Stimulated activated CD4-positive, alpha-beta T cell treated with anti-CD3 and anti-CD28 coated beads, Interleukin-4, amount 100 ng/mL, for 4 hours (primary cell): Measurements from ENCODE around the gene UIMC1.
"Not testable (repeated sequence)": the region's sequence is repeated elsewhere in the genome, so short reads cannot be mapped to it uniquely, and the experiment has no call there.

Experiments
- DNase-seq, 2 experiments: peaks; one replicate each; pipeline ENCODE4 v3.0.0-alpha.2; 2020

UIMC1 gene

GRCh38 chr5:177005619-177006264, 837 bp downstream of the UIMC1 start:
- peak; percentile 65 for DNase-seq

DNA sequence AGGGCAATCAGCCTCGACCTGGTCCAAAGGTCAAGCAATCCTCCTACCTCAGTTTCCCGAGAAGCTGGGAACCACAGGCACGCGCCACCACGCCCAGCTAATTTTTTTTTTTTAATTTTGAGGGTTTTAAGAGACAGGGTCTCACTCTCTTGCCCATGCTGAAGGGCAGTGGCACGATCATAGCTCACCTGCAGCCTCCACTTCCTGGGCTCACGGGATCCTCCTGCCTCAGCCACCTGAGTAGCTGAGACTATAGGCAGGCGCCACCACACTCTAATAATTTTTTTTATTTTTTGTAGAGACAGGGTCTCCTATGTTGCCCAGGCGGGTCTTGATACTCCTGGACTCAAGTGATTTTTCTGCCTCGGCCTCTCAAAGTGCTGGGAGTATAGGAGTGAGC, 1.6 kb downstream of the UIMC1 start:
- no peak for DNase-seq

DNA sequence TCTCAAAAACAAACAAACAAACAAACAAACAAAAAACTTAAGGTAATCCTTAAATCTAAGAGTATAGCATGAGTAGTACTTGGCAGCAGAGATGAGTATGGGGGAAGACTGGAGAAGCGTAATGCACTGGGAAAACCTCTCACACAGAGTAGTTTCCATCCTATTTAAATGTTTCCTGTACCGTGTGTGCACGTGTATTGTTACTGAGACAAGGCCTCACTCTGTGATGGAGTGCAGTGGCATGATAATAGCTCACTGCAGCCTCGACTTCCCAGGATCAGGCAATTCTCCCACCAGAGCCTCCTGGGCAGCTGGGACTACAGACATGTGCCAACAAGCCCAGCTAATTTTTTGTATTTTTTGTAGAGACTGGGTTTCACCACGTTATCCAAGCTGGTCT, 2.9 kb downstream of the UIMC1 start:
- DNase-seq, result no peak

- DNase-seq, result not testable (repeated sequence)
These were observed 7.1 kb downstream of the UIMC1 start for GRCh38 chr5:176999526-176999925.

DNA sequence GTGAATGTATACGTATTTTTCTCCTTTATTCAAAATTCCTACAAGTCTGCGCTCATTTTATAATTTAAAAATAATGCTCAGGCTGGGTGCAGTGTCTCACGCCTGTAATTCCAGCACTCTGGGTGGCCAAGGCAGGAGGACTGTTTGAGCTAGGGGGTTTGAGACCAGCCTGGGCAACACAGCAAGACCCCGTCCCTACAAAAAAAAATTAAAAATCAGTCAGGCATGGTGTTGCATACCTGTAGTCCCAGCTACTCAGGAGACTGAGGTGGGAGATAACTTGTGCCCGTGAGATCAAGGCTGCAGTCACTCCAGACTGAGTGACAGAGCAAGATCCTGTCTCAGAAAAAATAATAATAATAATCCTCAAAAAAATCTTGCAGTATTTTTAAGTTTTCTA, 7.8 kb downstream of the UIMC1 start:
- DNase-seq, result no peak

DNA sequence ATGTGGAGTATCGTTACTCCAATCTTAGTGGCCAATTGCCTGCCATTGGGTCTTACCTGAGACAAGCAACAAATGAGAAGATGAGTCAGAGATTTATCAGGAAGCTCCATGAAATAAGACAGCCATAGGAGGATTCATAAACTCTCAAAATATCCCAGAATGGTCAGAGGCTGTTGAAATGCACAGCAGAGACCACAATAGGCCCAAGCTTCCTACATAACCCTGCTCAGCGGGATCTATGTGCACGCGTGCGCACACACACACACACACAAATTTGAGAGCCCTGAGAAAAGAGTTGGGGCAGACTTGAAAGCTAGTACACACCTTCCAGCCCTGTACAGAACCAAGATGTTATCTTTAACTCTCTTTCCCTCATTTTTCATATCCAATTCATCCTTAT, 9.8 kb downstream of the UIMC1 start:
- no peak for DNase-seq

GRCh38 chr5:176995896-176996767, 10.4 kb downstream of the UIMC1 start:
- no peak for DNase-seq

- no peak for DNase-seq
These were observed 11.5 kb downstream of the UIMC1 start for GRCh38 chr5:176995122-176995490.

DNA sequence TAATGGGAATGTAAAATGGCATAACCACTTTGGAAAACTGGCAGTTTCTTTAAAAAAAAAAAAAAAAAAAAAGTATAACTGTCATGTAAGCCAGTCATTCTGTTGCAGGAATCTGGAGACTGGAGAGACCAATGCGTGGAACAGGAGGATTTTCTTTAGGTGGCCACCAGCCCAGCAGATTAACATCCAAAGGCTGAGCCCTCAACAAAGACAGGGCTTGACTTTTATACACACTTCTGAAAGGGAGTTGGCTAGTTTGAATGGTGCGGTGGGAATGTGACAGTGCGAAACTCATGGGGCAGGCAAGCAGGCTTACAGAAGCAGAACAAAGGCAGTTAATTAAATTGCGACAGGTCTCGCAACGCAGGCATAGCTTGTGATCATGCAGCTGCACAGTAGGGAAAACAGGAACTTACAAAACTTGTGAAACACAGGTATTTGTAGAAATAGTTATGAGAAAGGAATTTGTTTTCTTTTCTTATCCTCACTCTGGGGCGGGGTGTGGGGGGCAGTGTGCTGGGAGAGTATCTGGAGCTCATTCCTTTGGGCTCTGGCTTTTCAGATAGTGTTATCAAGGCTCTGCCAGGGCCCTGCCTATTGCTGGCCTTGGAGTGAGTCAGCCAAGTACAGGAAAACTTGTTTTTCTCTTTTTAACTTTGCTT, 12.0 kb downstream of the UIMC1 start:
- DNase-seq, result no peak

DNA sequence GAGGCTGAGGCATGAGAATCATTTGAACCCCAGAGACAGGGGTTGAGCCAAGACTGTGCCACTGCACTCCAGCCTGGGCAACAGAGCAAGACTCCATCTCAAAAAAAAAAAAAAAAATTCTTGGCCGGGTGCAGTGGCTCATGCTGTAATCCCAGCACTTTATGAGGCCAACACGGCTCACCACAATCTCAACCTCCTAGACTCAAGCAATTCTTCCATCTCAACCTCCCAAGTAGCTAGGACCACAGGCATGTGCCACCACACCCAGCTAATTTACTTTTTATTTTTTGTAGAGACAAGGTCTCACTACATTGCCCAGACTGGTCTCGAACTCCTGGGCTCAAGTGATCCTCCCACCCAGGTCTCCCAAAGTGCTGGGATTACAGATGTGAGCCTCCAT, 13.5 kb downstream of the UIMC1 start:
- not testable (repeated sequence) for DNase-seq

DNA sequence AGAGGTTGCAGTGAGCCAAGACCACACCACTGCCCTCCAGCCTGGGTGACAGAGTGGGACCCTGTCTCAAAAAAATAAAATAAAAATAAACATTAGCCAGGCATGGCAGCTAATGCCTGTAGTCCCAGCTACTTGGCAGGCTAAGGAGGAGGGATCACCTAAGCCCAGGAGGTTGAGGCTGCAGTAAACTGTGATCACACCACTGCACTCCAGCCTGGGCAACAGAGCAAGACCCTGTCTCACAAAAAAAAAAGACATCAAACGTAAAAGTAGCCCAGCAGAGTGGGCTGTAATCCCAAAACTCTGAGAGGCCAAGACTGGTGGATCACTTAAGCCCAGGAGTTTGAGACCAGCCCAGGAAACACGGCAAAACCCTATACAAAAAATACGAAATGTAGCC, 19.0 kb downstream of the UIMC1 start:
- DNase-seq, result no peak

- no peak for DNase-seq
These were observed 20.3 kb downstream of the UIMC1 start for GRCh38 chr5:176986280-176986679.

GRCh38 chr5:176985516-176985915, 21.1 kb downstream of the UIMC1 start:
- DNase-seq, result peak in 1 of 2 experiments; percentile 12

GRCh38 chr5:176984176-176984575, 22.4 kb downstream of the UIMC1 start:
- DNase-seq, result not testable (repeated sequence)

GRCh38 chr5:176983593-176983992, 23.0 kb downstream of the UIMC1 start:
- not testable (repeated sequence) for DNase-seq

- not testable (repeated sequence) for DNase-seq
These were observed 23.5 kb downstream of the UIMC1 start for GRCh38 chr5:176983112-176983511.

GRCh38 chr5:176980818-176981217, 25.8 kb downstream of the UIMC1 start:
- no peak for DNase-seq

- no peak for DNase-seq
These were observed 26.9 kb downstream of the UIMC1 start for GRCh38 chr5:176979669-176980068.

DNA sequence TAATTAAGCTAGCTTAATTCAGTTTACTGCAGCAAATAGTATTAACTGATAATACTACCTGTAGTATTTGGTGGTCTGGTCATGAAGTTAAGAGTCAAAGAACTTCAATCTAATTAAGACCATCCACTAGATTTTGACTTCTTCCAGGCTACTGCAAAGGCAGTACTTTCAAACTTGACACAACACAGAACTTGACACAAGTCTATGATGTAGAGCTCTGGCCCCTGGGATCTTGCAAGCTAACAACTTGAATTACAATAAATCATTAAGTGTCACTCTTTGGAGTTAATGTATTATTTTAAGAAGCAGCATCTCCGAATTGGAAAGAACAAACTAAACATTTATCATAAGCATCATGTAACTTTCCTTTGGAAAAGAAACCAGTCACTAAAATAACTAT, 40.9 kb downstream of the UIMC1 start:
- no peak for DNase-seq

- DNase-seq, result no peak
These were observed 47.5 kb downstream of the UIMC1 start for GRCh38 chr5:176959051-176959450.

- no peak for DNase-seq
These were observed 49.8 kb downstream of the UIMC1 start for GRCh38 chr5:176956756-176957155.

- no peak for DNase-seq
These were observed 50.7 kb downstream of the UIMC1 start for GRCh38 chr5:176955895-176956294.

- no peak for DNase-seq
These were observed 52.5 kb downstream of the UIMC1 start for GRCh38 chr5:176954050-176954449.
